ENCODE data around the gene NEURL1B.
"Not testable (repeated sequence)": the region's sequence is repeated elsewhere in the genome, so short reads cannot be mapped to it uniquely, and the experiment has no call there.

Gene NEURL1B

DNA sequence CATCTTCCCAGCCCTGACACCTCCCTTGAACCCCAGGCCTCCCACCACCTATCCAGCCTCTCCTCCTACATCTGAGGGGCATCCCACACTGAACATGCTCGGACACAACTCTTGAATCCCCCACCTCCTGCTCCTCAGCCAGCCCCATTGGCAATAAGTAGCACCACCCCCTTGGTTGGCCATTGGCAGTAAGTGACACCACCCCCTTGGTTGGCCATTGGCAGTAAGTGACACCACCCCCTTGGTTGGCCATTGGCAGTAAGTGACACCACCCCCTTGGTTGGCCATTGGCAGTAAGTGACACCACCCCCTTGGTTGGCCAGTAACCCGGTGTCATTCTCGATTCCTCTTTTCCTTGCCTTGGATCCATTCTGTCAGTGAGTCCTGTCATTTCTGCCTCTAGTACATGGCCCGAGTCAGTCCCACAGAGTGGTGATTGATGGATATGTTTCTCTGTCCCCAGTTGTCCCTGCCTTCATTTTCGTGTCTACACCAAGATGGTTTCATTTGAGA, 37.4 kb downstream of the NEURL1B start:
- DNase-seq (ENCODE audit: low read depth in 2 of 2) = not testable (repeated sequence)

DNA sequence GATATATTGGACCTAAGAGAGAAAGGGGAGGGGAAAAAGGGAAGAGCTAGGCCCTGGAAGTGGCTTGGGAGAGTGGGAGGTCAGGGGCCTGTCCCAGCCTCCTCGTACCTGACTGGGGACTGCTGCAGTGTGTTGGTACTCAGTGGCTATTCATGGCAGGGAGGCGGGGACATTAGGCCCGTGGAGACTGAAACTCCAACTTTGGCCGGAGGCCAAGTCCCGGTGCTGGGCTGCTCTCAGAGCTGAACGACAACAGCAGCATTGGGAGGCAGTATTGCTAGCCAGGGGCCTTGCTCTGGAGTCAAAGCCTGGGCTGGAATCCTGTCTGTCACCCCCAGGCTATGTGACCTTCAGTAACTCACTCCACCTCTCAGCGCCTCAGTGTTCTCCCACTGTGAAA, 37.8 kb downstream of the NEURL1B start:
- no peak for DNase-seq (ENCODE audit: low read depth in 2 of 2)

- DNase-seq (ENCODE audit: low read depth in 2 of 2) = no peak
Observed at GRCh38 chr5:172679628-172680212, 38.7 kb downstream of the NEURL1B start.

DNA sequence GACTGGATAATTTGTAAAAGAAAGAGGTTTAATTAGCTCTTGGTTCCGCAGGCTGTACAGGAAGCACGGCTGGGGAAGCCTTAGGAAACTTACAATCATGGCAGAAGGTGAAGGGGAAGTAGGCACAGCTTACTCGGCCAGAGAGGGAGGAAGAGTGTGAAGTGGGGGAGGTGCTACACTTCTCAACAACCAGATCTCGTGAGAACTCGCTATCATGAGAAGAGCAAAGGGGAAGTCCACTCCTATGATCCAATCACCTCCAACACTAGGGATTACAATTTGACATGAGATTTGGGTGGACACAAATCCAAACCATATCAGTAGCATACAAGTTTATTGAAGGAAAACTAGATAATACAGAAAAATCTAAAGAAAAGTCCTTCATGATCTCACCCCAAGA, 39.9 kb downstream of the NEURL1B start:
- no peak for DNase-seq (ENCODE audit: low read depth in 2 of 2)

- no peak for DNase-seq (ENCODE audit: low read depth in 2 of 2)
Observed at GRCh38 chr5:172681421-172681820, 40.4 kb downstream of the NEURL1B start.

GRCh38 chr5:172683264-172683644, 42.2 kb downstream of the NEURL1B start:
- DNase-seq (ENCODE audit: low read depth in 2 of 2) = no peak

- peak in 1 of 2 donors; percentile 22 for DNase-seq (ENCODE audit: low read depth in 2 of 2)
Observed at GRCh38 chr5:172683645-172684471, 42.8 kb downstream of the NEURL1B start.

- no peak for DNase-seq (ENCODE audit: low read depth in 2 of 2)
Observed at GRCh38 chr5:172685091-172685490, 44.0 kb downstream of the NEURL1B start.

GRCh38 chr5:172686111-172686510, 45.0 kb downstream of the NEURL1B start:
- DNase-seq (ENCODE audit: low read depth in 2 of 2) = no peak

- DNase-seq (ENCODE audit: low read depth in 2 of 2) = no peak
Observed at GRCh38 chr5:172686539-172687390, 45.7 kb downstream of the NEURL1B start.

DNA sequence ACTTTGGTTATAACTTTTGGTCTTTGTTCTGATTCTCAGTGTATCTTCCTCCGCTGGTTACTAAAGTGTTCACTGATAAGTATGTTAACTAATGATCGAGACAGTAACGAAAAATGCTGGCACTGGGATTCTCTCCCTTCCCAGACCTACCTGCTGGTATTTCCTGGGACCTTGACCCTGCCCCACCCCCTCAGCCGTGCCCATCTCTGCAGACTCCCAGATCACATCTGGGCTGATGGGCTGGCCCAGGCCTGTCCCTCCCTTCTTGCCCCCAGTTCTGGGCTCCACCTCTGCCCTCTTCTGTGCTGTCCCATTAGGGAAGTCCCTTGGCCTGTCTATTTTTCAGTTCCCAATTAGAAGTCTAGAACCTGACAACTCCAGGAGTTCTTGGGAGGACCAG, 46.9 kb downstream of the NEURL1B start:
- DNase-seq (ENCODE audit: low read depth in 2 of 2) = no peak

DNA sequence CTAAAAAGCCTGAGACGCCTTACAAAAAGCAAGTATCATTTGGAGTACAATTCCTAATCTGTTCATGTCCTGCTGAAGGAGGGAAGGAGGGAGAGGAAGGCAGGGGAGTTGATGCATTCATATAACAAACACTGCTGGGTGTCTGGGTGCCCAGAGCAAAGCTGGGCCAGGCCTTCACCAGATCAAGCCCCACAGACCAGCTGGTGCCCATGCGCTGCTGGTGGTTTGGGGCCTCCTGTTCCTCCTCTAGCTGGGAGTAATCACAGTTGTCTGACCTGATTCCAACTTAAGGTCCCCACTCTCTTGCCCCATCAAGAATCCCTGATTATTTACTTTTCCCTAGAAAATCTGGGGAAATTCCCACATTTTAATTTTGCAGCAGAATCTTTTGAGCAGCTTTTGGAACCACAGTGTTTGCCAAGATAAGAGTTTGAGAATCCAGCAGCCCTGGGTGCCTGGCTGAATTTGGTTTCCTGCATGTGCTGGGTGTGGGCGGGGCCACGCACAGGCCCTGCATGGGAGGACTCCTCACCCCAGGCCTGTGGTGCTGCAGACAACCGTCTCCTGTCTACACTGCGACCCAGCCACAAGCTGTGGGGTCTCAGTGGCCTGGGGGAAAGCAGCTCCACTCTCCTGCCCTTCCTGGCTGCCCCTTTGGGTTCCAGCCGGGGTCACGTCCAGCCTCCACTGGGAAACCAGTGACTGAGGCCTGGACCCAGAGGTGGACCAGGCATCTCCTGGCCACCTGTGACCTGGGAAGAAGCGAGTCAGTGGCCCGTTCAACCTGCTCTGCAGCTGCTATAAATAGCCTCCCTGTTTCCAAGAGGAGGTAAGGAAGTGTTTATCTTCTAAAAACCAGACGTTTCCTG, 47.5 kb downstream of the NEURL1B start:
- no peak for DNase-seq (ENCODE audit: low read depth in 2 of 2)

- no peak for DNase-seq (ENCODE audit: low read depth in 2 of 2)
Observed at GRCh38 chr5:172689218-172689572, 48.1 kb downstream of the NEURL1B start.

GRCh38 chr5:172689801-172690200, 48.7 kb downstream of the NEURL1B start:
- DNase-seq (ENCODE audit: low read depth in 2 of 2) = no peak

GRCh38 chr5:172690258-172691075, 49.4 kb downstream of the NEURL1B start:
- DNase-seq (ENCODE audit: low read depth in 2 of 2) = no peak

GRCh38 chr5:172691886-172692285, 50.8 kb downstream of the NEURL1B start:
- DNase-seq (ENCODE audit: low read depth in 2 of 2) = no peak

- DNase-seq (ENCODE audit: low read depth in 2 of 2) = no peak
Observed at GRCh38 chr5:172692451-172692850, 51.4 kb downstream of the NEURL1B start.

GRCh38 chr5:172692981-172693380, 51.9 kb downstream of the NEURL1B start:
- DNase-seq (ENCODE audit: low read depth in 2 of 2) = no peak

GRCh38 chr5:172694061-172694460, 53.0 kb downstream of the NEURL1B start:
- DNase-seq (ENCODE audit: low read depth in 2 of 2) = no peak

- no peak for DNase-seq (ENCODE audit: low read depth in 2 of 2)
Observed at GRCh38 chr5:172694541-172694940, 53.5 kb downstream of the NEURL1B start.

Data from stimulated activated CD4-positive, alpha-beta T cell treated with anti-CD3 and anti-CD28 coated beads, Interleukin-15, amount 100 ng/mL, for 48 hours (primary cell).